CD4-positive, alpha-beta T cell treated with Interleukin-6 at 100 ng/mL for 8 hours (primary cell): Measurements from ENCODE around the gene EPO.
"Not testable (repeated sequence)": the region's sequence is repeated elsewhere in the genome, so short reads cannot be mapped to it uniquely, and the experiment has no call there.

Experiments used
- DNase-seq: peaks from one replicate; pipeline ENCODE4 v3.0.0-alpha.2; 2020; ENCODE audit warnings: mixed read lengths, low spot score

EPO gene

GRCh38 chr7:100705753-100706671 lies 14.3 kb upstream of the EPO start, which contains the start of gene POP7:
POP7 (plus strand) TSS chr7:100706121; CDS start chr7:100706831, 710 bp downstream.
- peak; percentile 97 for DNase-seq

GRCh38 chr7:100706672-100707311 lies 13.5 kb upstream of the EPO start:
- no peak for DNase-seq

GRCh38 chr7:100708395-100708794 lies 11.9 kb upstream of the EPO start:
- no peak for DNase-seq

- DNase-seq, result no peak
Measured at GRCh38 chr7:100710452-100710851, 9.8 kb upstream of the EPO start.

- no peak for DNase-seq
Measured at GRCh38 chr7:100711369-100711768, 8.9 kb upstream of the EPO start.

GRCh38 chr7:100714725-100715124 lies 5.5 kb upstream of the EPO start:
- no peak for DNase-seq

- not testable (repeated sequence) for DNase-seq
Measured at GRCh38 chr7:100717073-100717472, 3.2 kb upstream of the EPO start.

GRCh38 chr7:100719523-100720278 lies 567 bp upstream of the EPO start:
- no peak for DNase-seq

GRCh38 chr7:100720671-100721504 lies 620 bp downstream of the EPO start:
- DNase-seq, result no peak

GRCh38 chr7:100721505-100721812 lies 1.2 kb downstream of the EPO start:
- DNase-seq, result no peak

- DNase-seq, result no peak
Measured at GRCh38 chr7:100722480-100723212, 2.4 kb downstream of the EPO start.

GRCh38 chr7:100723732-100724275 lies 3.5 kb downstream of the EPO start:
- no peak for DNase-seq

GRCh38 chr7:100724364-100724763 lies 4.1 kb downstream of the EPO start:
- not testable (repeated sequence) for DNase-seq

GRCh38 chr7:100726996-100727761 lies 6.9 kb downstream of the EPO start:
- DNase-seq, result no peak

- no peak for DNase-seq
Measured at GRCh38 chr7:100728196-100728595, 7.9 kb downstream of the EPO start.

GRCh38 chr7:100730136-100730800 lies 10.0 kb downstream of the EPO start:
- DNase-seq, result no peak

- no peak for DNase-seq
Measured at GRCh38 chr7:100731937-100732636, 11.8 kb downstream of the EPO start.

GRCh38 chr7:100735730-100736129 lies 15.5 kb downstream of the EPO start:
- no peak for DNase-seq

GRCh38 chr7:100736671-100737070 lies 16.4 kb downstream of the EPO start:
- DNase-seq, result no peak
